ENCODE measurements around the gene TMEM250.

Gene TMEM250

GRCh38 chr9:136093346-136093986 is 25.2 kb downstream of the TMEM250 start:
- ChIA-PET POLR2A (no interaction called here), CTCF (interaction anchor here (1.5 kb wide), 2 partner anchors 27 to 29 kb away, joined by 4 to 6 read pairs; no protein-coding TSS in a partner anchor)
- TF ChIP-seq CTCF (IDR thresholded peaks at IDR 0.05; ENCODE audit: control extremely low read depth, extremely low read depth, low read depth, missing control alignments) = no peak
- no peak for DNase-seq (ENCODE audit: extremely low spot score)

GRCh38 chr9:136092741-136093140 is 25.9 kb downstream of the TMEM250 start:
- no peak for TF ChIP-seq CTCF (IDR thresholded peaks at IDR 0.05; ENCODE audit: control extremely low read depth, extremely low read depth, low read depth, missing control alignments)
- POLR2A ChIA-PET = no interaction called here
- CTCF ChIA-PET = interaction anchor here (4.2 kb wide), 1 partner anchor 29 kb away, joined by 53 read pairs; the partner anchor contains the start of gene TMEM250
- DNase-seq (ENCODE audit: extremely low spot score) = no peak

GRCh38 chr9:136092353-136092650 is 26.4 kb downstream of the TMEM250 start:
- POLR2A ChIA-PET = no interaction called here
- CTCF ChIA-PET = interaction anchor here (4.2 kb wide), 1 partner anchor 29 kb away, joined by 53 read pairs; the partner anchor contains the start of gene TMEM250
- no peak for TF ChIP-seq CTCF (IDR thresholded peaks at IDR 0.05; ENCODE audit: control extremely low read depth, extremely low read depth, low read depth, missing control alignments)
- DNase-seq (ENCODE audit: extremely low spot score) = no peak

GRCh38 chr9:136091582-136092352 is 26.9 kb downstream of the TMEM250 start:
- CTCF ChIA-PET = interaction anchor here (4.2 kb wide), 1 partner anchor 30 kb away, joined by 53 read pairs; the partner anchor contains the start of gene TMEM250
- POLR2A ChIA-PET = no interaction called here
- DNase-seq (ENCODE audit: extremely low spot score) = no peak
- TF ChIP-seq CTCF (IDR thresholded peaks at IDR 0.05; ENCODE audit: control extremely low read depth, extremely low read depth, low read depth, missing control alignments) = no peak

- ChIA-PET CTCF (interaction anchor here (0.6 to 4.2 kb wide), 5 partner anchors 9 to 939 kb away, joined by 3 to 53 read pairs (median 5); partner anchors contain the start of gene TMEM250), POLR2A (no interaction called here)
- no peak for DNase-seq (ENCODE audit: extremely low spot score)
- no peak for TF ChIP-seq CTCF (IDR thresholded peaks at IDR 0.05; ENCODE audit: control extremely low read depth, extremely low read depth, low read depth, missing control alignments)
Measured at GRCh38 chr9:136090768-136091581, 27.7 kb downstream of the TMEM250 start.

GRCh38 chr9:136090056-136090735 is 28.5 kb downstream of the TMEM250 start:
- CTCF ChIA-PET = interaction anchor here (0.6 to 4.2 kb wide), 10 partner anchors 9 to 939 kb away, joined by 3 to 53 read pairs (median 4); partner anchors contain the start of gene TMEM250
- POLR2A ChIA-PET = no interaction called here
- no peak for TF ChIP-seq CTCF (IDR thresholded peaks at IDR 0.05; ENCODE audit: control extremely low read depth, extremely low read depth, low read depth, missing control alignments)
- no peak for DNase-seq (ENCODE audit: extremely low spot score)
